Bronchial epithelial cell (primary cell): ENCODE data around the gene DVL3. TPM values are rescaled to one million over a fixed set of nuclear protein-coding genes. Genes with fewer than 3 reads are reported as not detected.

Experiments used
- DNase-seq: peaks from one replicate; pipeline ENCODE4 v3.0.0-alpha.2; 2010; ENCODE audit warnings: low read depth
- FAIRE-seq: peaks from 2 replicates; lab custom pipeline; 2011; peaks lifted over from hg19 to GRCh38; lab: Jason Lieb, UNC
- H3K27me3 ChIP-seq: 2 replicates; pipeline ENCODE4 v1.5.1; 2011; ENCODE audit warnings: low read length; ENCODE audit not compliant: control insufficient read depth, insufficient read depth
- H3K36me3 ChIP-seq: 2 replicates; pipeline ENCODE4 v1.5.1; 2011; ENCODE audit warnings: low read length; ENCODE audit not compliant: control insufficient read depth, insufficient read depth
- H3K4me3 ChIP-seq: 2 replicates; pipeline ENCODE4 v1.5.1; 2011; ENCODE audit warnings: mild to moderate bottlenecking, low read depth, low read length, control low read depth
- total RNA-seq: library from RNA; depleted of rRNA; stranded (reverse); fragments of >200 nt; gene quantifications from 2 replicates; pipeline ENCODE4 v1.2.1, GENCODE V29; 2014
- TF ChIP-seq, protein P1 (sequence below): IDR thresholded peaks from 2 replicates; pipeline ENCODE4 v1.5.1; 2011; ENCODE audit warnings: mild to moderate bottlenecking, moderate library complexity, low read length, control low read depth, inconsistent platforms; ENCODE audit not compliant: insufficient read depth, severe bottlenecking

The DVL3 gene
- total RNA-seq, 1 donor from 2014 or later: 22.6 TPM

DNA sequence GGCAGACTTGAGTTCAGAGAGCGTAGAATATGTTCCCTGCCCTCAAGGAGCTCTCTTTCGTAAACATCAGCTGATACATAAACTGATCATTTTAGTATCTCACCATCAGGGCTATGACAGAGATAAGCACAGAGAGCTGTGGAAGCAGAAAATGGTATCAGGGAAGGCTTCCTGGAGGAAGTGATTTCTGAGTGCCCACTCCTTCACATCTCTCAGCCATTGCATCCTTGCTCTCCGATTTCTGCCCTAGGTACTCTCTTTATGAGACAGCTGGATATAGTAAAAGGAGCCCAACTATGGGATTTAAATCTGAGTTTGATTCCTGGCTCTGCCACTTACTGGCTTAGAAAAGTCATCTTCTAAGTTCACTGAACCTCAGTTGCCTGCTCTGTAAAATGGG is 10.4 kb downstream of the DVL3 start:
- no peak overlapping the region for H3K4me3 ChIP-seq
- H3K27me3 ChIP-seq: no peaks in the 10 kb centered on the region
- peaks cover 28% of the 10 kb centered on the region for H3K36me3 ChIP-seq
- TF ChIP-seq, protein P1, sequence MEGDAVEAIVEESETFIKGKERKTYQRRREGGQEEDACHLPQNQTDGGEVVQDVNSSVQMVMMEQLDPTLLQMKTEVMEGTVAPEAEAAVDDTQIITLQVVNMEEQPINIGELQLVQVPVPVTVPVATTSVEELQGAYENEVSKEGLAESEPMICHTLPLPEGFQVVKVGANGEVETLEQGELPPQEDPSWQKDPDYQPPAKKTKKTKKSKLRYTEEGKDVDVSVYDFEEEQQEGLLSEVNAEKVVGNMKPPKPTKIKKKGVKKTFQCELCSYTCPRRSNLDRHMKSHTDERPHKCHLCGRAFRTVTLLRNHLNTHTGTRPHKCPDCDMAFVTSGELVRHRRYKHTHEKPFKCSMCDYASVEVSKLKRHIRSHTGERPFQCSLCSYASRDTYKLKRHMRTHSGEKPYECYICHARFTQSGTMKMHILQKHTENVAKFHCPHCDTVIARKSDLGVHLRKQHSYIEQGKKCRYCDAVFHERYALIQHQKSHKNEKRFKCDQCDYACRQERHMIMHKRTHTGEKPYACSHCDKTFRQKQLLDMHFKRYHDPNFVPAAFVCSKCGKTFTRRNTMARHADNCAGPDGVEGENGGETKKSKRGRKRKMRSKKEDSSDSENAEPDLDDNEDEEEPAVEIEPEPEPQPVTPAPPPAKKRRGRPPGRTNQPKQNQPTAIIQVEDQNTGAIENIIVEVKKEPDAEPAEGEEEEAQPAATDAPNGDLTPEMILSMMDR: no peak
- peak; percentile 52 for FAIRE-seq
- DNase-seq: no peak

DNA sequence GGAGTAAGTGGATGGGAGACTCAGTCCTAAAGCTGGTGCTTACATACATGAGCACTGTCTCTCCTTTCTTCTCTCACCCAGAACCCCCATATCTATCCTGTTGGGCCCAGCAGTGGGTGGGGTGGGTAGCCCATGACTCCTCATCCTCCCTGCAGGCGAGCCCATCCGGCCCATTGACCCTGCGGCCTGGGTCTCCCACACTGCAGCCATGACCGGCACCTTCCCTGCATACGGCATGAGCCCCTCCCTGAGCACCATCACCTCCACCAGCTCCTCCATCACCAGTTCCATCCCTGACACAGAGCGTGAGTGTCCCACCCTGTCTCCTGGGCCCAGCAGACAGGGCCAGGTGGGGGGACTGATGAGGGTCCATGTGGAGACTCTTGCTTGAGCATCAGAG is 11.5 kb downstream of the DVL3 start:
- FAIRE-seq (no peak), DNase-seq (no peak)
- Histone ChIP-seq H3K27me3 (no peaks in the 10 kb centered on the region), H3K4me3 (no peak overlapping the region), H3K36me3 (peaks cover 32% of the 10 kb centered on the region)
- TF ChIP-seq, protein P1: no peak

DNA sequence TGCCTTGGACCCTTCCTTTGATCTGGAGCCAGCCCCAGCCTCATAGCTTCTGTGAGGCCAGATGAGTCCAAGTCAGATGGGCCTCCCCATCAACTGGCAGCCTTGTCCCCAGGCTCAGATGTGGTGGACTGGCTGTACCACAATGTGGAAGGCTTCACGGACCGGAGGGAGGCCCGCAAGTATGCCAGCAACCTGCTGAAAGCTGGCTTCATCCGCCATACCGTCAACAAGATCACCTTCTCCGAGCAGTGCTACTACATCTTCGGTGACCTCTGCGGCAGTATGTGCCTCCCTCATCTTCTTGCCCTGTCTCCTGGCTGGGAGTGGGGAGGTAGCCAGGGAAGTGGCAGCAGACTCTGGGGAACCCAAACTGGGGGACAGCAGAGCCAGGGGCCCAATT is 12.6 kb downstream of the DVL3 start:
- FAIRE-seq (no peak), DNase-seq (no peak)
- Histone ChIP-seq H3K27me3 (no peaks in the 10 kb centered on the region), H3K4me3 (no peak overlapping the region), H3K36me3 (peaks cover 32% of the 10 kb centered on the region)
- TF ChIP-seq, protein P1: no peak

DNA sequence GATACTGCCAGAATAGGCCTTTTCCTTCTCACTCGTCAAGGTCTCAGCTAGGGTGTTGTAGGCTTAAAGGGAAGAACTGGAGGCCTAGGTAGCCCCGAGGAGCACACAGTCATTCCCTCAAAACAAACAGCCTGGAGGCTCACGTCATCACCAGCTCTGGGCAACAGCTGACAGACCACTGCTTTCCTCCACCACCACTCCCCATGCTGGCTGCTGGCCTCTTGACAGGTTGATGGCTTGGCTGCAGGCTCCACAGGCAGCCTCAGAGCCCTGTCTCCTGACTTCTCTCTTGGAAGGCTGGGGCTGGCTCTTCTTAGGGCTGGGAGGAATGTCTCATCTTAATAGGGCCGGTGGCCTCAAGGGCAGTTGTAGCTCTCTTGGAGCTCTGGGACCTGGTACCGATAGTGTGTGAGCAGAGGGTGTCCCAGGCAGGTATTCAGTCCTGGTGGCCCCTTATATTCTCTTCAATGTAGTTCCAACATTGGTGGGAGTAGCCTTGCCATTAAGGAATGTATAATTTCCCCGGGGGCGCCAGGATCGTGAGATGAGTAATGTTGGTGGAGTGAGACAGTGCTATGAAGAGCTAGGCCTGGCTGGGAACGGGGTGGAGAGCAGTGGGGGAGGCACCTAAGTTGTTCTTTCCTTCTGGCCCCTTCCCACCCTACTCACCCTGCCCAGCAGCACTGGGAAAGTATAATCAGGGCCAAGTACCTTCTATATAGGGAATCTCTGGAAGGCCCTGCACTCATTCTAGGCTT is 13.4 kb downstream of the DVL3 start:
- Histone ChIP-seq H3K36me3 (peaks cover 30% of the 10 kb centered on the region), H3K27me3 (no peaks in the 10 kb centered on the region), H3K4me3 (no peak overlapping the region)
- DNase-seq (peak; percentile 49), FAIRE-seq (no peak)
- TF ChIP-seq, protein P1: no peak

DNA sequence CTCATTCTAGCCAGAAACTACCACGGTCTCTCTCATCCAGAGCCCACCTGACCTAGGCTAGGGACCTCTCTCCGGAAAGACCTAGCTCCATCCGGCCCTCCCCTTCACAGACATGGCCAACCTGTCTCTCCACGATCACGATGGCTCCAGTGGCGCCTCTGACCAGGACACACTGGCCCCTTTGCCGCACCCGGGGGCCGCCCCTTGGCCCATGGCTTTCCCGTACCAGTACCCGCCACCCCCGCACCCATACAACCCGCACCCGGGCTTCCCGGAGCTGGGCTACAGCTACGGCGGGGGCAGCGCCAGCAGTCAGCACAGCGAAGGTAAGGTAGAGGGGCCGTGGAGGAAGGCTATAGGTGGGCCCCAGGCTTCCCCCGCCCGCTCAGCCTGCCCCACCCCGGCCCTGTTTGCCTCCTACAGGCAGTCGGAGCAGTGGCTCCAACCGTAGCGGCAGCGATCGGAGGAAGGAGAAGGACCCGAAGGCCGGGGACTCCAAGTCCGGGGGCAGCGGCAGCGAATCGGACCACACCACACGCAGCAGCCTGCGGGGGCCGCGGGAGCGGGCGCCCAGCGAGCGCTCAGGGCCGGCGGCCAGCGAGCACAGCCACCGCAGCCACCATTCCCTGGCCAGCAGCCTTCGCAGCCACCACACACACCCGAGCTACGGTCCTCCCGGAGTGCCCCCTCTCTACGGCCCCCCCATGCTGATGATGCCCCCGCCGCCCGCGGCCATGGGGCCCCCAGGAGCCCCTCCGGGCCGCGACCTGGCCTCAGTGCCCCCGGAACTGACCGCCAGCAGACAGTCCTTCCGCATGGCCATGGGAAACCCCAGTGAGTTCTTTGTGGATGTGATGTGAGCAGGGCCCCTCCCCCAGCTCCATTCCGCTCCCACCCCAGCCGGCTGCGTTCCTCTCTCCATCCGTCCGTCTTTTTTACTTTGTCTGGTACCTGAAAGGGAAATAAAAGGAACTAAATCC is 15.0 kb downstream of the DVL3 start:
- no peak overlapping the region for H3K4me3 ChIP-seq
- no peak for DNase-seq
- peaks cover 22% of the 10 kb centered on the region for H3K36me3 ChIP-seq
- H3K27me3 ChIP-seq: no peaks in the 10 kb centered on the region
- FAIRE-seq: no peak
- TF ChIP-seq, protein P1: no peak
